SIG-M5 treated with dmso at 0.1 percent for 504 hours (cell line): ENCODE results near the gene ACOT7.
"Not testable (repeated sequence)": the region's sequence is repeated elsewhere in the genome, so short reads cannot be mapped to it uniquely, and the experiment has no call there.

Experiments
- DNase-seq: peaks from one replicate; lab custom pipeline; 2025; ENCODE audit not compliant: unreplicated experiment; lab: John Stamatoyannopoulos, UW

Gene ACOT7, protein sequence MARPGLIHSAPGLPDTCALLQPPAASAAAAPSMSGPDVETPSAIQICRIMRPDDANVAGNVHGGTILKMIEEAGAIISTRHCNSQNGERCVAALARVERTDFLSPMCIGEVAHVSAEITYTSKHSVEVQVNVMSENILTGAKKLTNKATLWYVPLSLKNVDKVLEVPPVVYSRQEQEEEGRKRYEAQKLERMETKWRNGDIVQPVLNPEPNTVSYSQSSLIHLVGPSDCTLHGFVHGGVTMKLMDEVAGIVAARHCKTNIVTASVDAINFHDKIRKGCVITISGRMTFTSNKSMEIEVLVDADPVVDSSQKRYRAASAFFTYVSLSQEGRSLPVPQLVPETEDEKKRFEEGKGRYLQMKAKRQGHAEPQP

DNA sequence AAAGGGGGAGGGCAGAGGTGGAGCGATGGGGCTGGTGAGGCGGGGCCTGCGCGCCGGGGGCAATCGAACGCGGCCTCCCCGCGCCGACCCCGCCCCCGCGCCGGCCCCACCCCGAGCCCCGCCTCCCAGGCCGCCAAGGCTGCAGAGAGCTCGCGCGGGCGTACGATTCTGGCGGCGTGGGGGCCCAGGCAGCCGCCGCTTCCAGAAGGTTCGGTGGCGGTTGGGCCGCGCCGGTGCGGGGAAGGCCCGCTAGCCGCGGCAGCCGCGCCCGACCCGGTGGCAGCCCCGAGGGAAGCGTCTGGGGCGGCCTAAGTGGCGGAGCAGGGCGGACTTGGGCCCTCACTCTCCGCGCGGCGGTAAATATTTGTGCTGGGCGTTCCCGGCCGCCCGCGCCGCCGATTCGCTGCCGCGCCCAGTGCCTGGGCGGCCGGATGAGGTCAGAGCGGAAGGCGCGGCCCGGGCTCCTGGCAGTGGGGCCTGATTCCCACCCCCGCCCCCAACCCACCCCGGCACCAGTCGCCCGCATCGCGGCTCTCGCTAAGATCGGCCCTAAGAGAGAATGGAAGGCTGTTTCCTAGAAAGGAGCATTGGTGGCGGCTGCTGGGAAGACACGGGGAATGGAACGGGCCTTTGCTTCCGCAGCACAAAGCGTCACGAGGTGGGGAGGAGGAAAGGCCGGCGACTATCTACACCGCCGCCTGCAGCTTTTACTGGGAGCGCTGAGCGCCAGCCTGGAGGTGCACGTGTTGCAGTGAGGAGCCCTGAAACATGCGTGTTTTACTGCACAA is at the start of gene ACOT7:
TSS of gene ACOT7 (minus strand) at position 368 of the 788 bp plus-strand sequence. CDS start 368 bp downstream, outside the sequence.
- peak; percentile 90 for DNase-seq

DNA sequence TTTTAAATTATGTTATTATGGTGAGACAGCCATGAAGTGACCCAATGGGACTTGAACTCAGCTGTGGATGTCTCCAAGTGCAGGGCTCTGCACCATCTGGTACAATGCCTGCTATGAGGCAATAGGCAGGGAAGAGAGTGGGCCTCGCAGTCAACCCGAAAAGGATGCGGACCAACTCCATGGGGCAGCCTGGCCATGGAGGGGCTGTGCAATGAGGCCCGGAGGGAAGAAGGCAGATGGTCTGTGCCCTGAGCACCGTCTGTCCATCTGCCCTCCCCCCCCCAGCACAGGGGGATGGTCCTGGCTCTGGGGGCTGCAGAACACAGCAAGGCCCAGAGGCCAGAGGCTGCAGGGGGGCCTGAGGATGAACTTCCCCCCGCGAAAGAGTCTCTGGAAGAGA is 48.0 kb upstream of the ACOT7 start:
- no peak for DNase-seq

DNA sequence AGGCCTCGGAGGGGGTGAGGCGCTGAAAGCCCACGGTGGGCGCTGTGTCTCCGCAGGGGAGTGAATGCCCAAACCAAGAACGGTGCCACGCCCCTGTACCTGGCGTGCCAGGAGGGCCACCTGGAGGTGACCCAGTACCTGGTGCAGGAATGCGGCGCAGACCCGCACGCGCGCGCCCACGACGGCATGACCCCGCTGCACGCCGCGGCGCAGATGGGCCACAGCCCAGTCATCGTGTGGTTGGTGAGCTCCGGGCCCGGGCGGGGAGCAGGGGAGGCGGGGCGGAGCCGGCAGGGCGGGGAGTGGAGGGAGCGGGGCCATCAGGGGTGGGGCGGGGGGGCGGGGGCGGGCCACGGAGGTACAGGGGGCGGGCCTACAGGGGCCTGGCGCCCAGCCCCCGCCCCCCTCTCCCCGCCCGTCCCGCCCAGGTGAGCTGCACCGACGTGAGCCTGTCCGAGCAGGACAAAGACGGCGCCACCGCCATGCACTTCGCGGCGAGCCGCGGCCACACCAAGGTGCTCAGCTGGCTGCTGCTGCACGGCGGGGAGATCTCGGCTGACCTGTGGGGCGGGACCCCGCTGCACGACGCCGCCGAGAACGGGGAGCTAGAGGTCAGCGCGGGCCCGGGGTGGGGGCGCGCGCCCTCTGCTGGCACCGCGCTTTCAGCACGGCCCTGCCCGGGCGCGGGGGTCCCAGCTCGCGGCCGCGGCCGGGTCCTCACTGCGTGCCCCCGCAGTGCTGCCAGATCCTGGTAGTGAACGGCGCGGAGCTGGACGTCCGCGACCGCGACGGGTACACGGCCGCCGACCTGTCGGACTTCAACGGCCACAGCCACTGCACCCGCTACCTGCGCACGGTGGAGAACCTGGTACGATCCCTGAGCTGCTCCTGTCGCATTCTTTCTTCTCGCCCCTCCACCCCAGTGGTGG is 46.9 kb upstream of the ACOT7 start:
- DNase-seq: peak; percentile 30

GRCh38 chr1:6438047-6438525 is 44.5 kb upstream of the ACOT7 start:
- peak; percentile 43 for DNase-seq

- not testable (repeated sequence) for DNase-seq
Measured at GRCh38 chr1:6437012-6437700, 43.6 kb upstream of the ACOT7 start.

DNA sequence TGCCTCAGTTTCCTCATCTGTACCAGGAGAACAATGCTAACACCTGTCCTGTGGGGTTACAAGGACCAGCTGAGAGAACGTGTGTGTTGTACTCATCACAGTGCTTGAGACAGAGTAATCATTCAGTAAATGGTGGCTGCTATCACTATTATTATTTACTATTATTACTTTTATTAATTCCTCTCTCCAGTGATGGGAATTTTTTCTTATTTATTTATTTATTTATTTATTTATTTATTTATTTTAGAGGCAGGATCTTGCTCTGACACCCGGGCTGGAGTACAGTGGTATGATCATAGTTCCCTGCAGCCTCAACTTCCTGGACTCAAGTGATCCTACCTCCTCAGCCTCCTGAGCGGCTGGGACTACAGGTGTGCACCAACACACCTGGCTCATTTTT is 42.7 kb upstream of the ACOT7 start:
- DNase-seq: not testable (repeated sequence)

GRCh38 chr1:6435547-6435946 is 42.0 kb upstream of the ACOT7 start:
- DNase-seq: no peak

DNA sequence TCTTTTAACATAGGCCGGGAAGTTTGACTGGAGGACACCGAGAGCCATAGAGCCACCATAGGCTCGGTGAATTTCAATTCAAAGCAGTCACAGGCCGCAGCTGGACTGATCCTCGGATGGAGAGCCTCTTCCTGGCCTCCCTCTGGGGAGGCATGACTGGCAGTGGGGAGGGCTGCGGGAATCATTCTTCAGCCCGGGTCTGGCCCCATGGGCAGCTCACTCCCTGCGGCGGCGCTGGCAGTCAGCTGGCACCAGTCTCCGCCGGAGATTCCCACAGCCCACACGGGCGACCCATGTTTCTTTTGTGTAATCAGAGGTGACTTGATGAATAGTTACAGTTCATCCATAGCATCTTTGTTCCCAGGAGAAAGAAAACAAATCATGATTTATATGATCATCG is 41.6 kb upstream of the ACOT7 start:
- no peak for DNase-seq

DNA sequence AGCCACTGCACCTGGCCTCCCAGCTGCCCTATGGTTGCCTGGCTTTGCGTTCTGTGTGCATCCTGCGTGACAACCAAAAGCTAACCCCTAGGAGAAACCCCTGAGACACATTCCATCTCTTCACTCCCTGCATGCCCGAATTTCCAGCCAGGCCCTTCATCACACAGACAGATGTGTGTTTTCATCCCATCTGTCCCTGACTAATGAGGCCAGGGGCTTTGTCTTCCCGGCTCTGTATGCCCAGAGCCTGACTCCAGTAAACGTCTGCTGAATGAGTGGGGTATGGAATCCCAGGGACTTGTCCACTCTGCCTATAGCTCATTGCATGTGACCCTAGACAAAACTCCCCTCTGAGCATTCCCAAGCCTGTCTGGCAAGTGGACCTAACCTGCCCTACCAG is 40.6 kb upstream of the ACOT7 start:
- no peak for DNase-seq

- not testable (repeated sequence) for DNase-seq
Measured at GRCh38 chr1:6431645-6432579, 38.3 kb upstream of the ACOT7 start.

- DNase-seq: not testable (repeated sequence)
Measured at GRCh38 chr1:6429660-6430411, 36.3 kb upstream of the ACOT7 start.

DNA sequence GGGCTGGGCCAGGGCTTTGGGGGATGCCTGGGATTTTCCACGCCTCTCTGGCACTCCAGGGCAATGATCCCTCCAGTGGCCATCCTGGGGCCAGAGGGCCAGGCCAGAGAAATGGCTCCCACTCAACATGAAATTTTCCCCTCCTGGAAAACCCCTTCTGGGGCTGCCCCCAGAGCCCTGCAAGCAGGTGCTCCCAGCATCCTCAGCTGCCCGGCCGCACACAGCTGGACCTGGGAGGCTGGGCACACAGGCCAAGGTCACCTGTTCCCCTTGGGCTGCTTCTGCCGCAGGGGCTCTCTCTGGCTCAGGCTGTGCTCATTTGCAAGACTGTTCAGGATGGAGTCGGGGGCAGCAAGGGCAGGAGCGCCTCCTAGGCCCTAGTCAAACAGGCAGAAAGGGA is 34.9 kb upstream of the ACOT7 start:
- not testable (repeated sequence) for DNase-seq

DNA sequence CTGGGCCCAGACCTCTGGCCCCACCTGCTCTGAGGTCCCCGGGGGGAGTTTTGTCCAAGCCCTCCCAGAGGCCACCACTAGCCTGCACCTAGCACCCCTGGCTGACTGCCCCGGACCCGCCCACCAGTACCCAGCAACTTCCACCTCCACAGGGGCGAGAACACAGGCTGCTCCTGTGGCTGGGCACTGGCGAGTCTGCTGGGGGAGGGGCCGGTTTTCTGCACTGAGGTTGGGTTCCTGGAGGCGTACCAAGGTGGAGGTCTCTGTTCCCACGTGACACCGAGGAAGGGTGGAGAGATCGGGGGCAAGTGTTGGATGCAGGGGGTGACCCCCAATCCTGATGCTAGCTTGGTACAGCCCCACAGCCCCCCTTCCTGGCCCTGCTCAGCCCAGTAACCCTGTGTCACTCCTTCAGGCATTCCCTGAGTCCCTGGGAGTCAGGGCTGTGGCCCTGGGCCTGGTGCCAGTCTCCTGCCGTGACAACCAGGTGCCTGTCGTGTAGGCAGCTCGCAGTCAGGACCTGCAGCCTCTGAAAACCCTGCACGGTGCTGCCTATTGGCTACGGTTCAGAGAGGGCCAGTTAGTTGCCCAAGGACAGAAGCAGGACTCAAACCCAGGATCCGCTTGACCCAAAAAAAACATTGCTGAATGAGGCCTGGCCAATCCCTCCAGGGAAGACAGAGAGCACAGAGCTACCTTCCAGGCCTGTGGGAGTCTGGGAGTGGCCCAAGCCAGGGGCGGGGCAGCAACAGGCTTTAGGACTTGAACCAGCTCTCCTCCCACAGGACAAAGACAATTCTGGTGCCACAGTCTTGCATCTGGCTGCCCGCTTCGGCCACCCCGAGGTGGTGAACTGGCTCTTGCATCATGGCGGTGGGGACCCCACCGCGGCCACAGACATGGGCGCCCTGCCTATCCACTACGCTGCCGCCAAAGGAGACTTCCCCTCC is 34.1 kb upstream of the ACOT7 start:
- DNase-seq: no peak

DNA sequence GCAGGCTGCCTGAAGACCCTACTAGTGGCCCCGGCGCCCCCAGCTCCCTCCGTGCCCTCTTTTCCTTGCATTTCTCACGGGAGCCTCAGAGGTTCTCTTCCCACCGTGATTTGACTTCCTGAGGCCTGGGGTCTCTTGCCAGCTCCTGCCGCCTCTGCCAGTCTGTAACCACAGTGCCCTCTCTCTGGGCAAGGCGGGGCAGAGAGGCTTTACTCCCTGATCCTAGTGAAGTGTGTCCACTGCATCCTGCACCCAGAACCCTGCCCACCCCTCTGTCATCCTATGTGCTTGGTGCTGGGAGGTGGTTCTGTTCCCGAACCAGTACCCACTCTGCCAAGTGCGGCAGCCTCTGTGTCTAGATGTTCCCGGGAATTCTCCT is 33.4 kb upstream of the ACOT7 start:
- no peak for DNase-seq

- no peak for DNase-seq
Measured at GRCh38 chr1:6426277-6426971, 32.9 kb upstream of the ACOT7 start.

- DNase-seq: no peak
Measured at GRCh38 chr1:6425658-6426057, 32.1 kb upstream of the ACOT7 start.
